Muscle layer of duodenum (tissue), 2 donors: ENCODE data around the gene GLA.

ENCODE experiments used
- H3K27ac ChIP-seq: one replicate; pipeline ENCODE4 v1.7.0; 2013; ENCODE audit warnings: mild to moderate bottlenecking, low read length
- H3K27me3 ChIP-seq: one replicate; pipeline ENCODE4 v1.7.0; 2013; ENCODE audit warnings: low read depth, mild to moderate bottlenecking, control low read depth, low read length
- H3K36me3 ChIP-seq, 2 donors: one replicate each; pipeline ENCODE4 v1.7.0; 2013; ENCODE audit warnings: low read length in 2 of 2, control low read depth in 1 of 2, mild to moderate bottlenecking in 1 of 2; ENCODE audit not compliant: insufficient read depth in 2 of 2, control insufficient read depth in 1 of 2
- H3K4me1 ChIP-seq, 2 donors: one replicate each; pipeline ENCODE4 v1.7.0; 2013; ENCODE audit warnings: low read length in 2 of 2, mild to moderate bottlenecking in 2 of 2, control low read depth in 1 of 2, moderate library complexity in 1 of 2; ENCODE audit not compliant: insufficient read depth in 2 of 2, control insufficient read depth in 1 of 2
- H3K4me3 ChIP-seq, 2 donors: one replicate each; pipeline ENCODE4 v1.7.0; 2013; ENCODE audit warnings: low read length in 2 of 2, low read depth in 1 of 2, mild to moderate bottlenecking in 1 of 2
- H3K9me3 ChIP-seq, 2 donors: one replicate each; pipeline ENCODE4 v1.7.0; 2013; ENCODE audit warnings: low read length in 2 of 2, control low read depth in 1 of 2, mild to moderate bottlenecking in 1 of 2; ENCODE audit not compliant: control insufficient read depth in 1 of 2
- donor health status: healthy.

The GLA gene

GRCh38 chrX:101407748-101408531 lies at the start of gene GLA, which contains the start of gene HNRNPH2:
Gene GLA, minus strand, starts transcription at chrX:101407925. Its CDS starts 22 bp downstream, at chrX:101407903.
Gene HNRNPH2, plus strand, starts transcription at chrX:101408222. Its CDS starts 3,767 bp downstream, at chrX:101411989.
- Histone ChIP-seq H3K27me3 (no peaks in the 10 kb centered on the region), H3K27ac (peak within 1 kb of the TSS; percentile 98), H3K4me3 (peak within 1 kb of the TSS; percentile 72 to 85), H3K9me3 (no peaks in the 10 kb centered on the region), H3K4me1 (peaks cover 0 to 20% of the 10 kb centered on the region in 2 donors), H3K36me3 (peaks cover 6 to 12% of the 10 kb centered on the region in 2 donors)

- H3K4me3 ChIP-seq = no peak overlapping the region
- no peaks in the 10 kb centered on the region for H3K36me3 ChIP-seq
- H3K4me1 ChIP-seq = peaks cover 0 to 11% of the 10 kb centered on the region in 2 donors
- no peak overlapping the region for H3K27ac ChIP-seq
- H3K9me3 ChIP-seq = no peaks in the 10 kb centered on the region
- H3K27me3 ChIP-seq = no peaks in the 10 kb centered on the region
Measured at GRCh38 chrX:101452056-101452455, 44.3 kb upstream of the GLA start.

GRCh38 chrX:101450961-101451360 lies 43.2 kb upstream of the GLA start:
- Histone ChIP-seq H3K4me3 (no peak overlapping the region), H3K27me3 (no peaks in the 10 kb centered on the region), H3K36me3 (peaks cover 0 to 4% of the 10 kb centered on the region in 2 donors), H3K4me1 (peaks cover 0 to 11% of the 10 kb centered on the region in 2 donors), H3K27ac (no peak overlapping the region), H3K9me3 (no peaks in the 10 kb centered on the region)

- Histone ChIP-seq H3K4me3 (no peak overlapping the region), H3K27me3 (no peaks in the 10 kb centered on the region), H3K9me3 (no peaks in the 10 kb centered on the region), H3K4me1 (peaks cover 0 to 11% of the 10 kb centered on the region in 2 donors), H3K36me3 (peaks cover 4% of the 10 kb centered on the region in 2 donors), H3K27ac (no peak overlapping the region)
Measured at GRCh38 chrX:101450085-101450484, 42.4 kb upstream of the GLA start.

- H3K27me3 ChIP-seq = no peaks in the 10 kb centered on the region
- H3K27ac ChIP-seq = no peak overlapping the region
- H3K4me3 ChIP-seq = no peak overlapping the region
- peaks cover 0 to 11% of the 10 kb centered on the region in 2 donors for H3K4me1 ChIP-seq
- no peaks in the 10 kb centered on the region for H3K9me3 ChIP-seq
- H3K36me3 ChIP-seq = peaks cover 4 to 7% of the 10 kb centered on the region in 2 donors
Measured at GRCh38 chrX:101449279-101449678, 41.6 kb upstream of the GLA start.

- peaks cover 12 to 30% of the 10 kb centered on the region in 2 donors for H3K36me3 ChIP-seq
- H3K27ac ChIP-seq = no peak overlapping the region
Measured at GRCh38 chrX:101442085-101442484, 34.4 kb upstream of the GLA start.

GRCh38 chrX:101430457-101431078 lies 22.8 kb upstream of the GLA start:
- Histone ChIP-seq H3K27ac (no peak overlapping the region), H3K4me3 (no peak overlapping the region), H3K27me3 (no peaks in the 10 kb centered on the region), H3K4me1 (peaks cover 0 to 6% of the 10 kb centered on the region in 2 donors), H3K9me3 (no peaks in the 10 kb centered on the region), H3K36me3 (peaks cover 3 to 31% of the 10 kb centered on the region in 2 donors)

More at GRCh38 chrX:101442085-101442484, 34.4 kb upstream of the GLA start:
- no peaks in the 10 kb centered on the region for H3K27me3 ChIP-seq
- no peaks in the 10 kb centered on the region for H3K4me1 ChIP-seq
- no peak overlapping the region for H3K4me3 ChIP-seq
- H3K9me3 ChIP-seq = no peaks in the 10 kb centered on the region

- H3K9me3 ChIP-seq = no peaks in the 10 kb centered on the region
- H3K4me1 ChIP-seq = peaks cover 0 to 6% of the 10 kb centered on the region in 2 donors
- H3K27ac ChIP-seq = no peak overlapping the region
- peaks cover 3 to 31% of the 10 kb centered on the region in 2 donors for H3K36me3 ChIP-seq
- H3K4me3 ChIP-seq = no peak overlapping the region
- H3K27me3 ChIP-seq = no peaks in the 10 kb centered on the region
Measured at GRCh38 chrX:101429934-101430333, 22.2 kb upstream of the GLA start.

GRCh38 chrX:101427954-101428353 lies 20.2 kb upstream of the GLA start:
- Histone ChIP-seq H3K36me3 (peaks cover 0 to 38% of the 10 kb centered on the region in 2 donors), H3K4me1 (peaks cover 0 to 6% of the 10 kb centered on the region in 2 donors), H3K27ac (no peak overlapping the region), H3K9me3 (no peaks in the 10 kb centered on the region), H3K4me3 (no peak overlapping the region), H3K27me3 (no peaks in the 10 kb centered on the region)

GRCh38 chrX:101419489-101419888 lies 11.8 kb upstream of the GLA start:
- Histone ChIP-seq H3K36me3 (peaks cover 0 to 3% of the 10 kb centered on the region in 2 donors), H3K4me3 (peak overlapping the region in 1 of 2 donors; percentile 60), H3K27me3 (no peaks in the 10 kb centered on the region), H3K4me1 (peaks cover 10 to 15% of the 10 kb centered on the region in 2 donors), H3K27ac (no peak overlapping the region), H3K9me3 (no peaks in the 10 kb centered on the region)

- Histone ChIP-seq H3K4me3 (peak overlapping the region; percentile 60), H3K4me1 (peaks cover 10 to 15% of the 10 kb centered on the region in 2 donors), H3K9me3 (no peaks in the 10 kb centered on the region), H3K27me3 (no peaks in the 10 kb centered on the region), H3K36me3 (no peaks in the 10 kb centered on the region), H3K27ac (peak overlapping the region; percentile 91)
Measured at GRCh38 chrX:101417981-101418841, 10.5 kb upstream of the GLA start.
